ENCODE measurements around the gene HK2.
A peak's percentile ranks its signal among the peaks of the same experiment; 100 is the strongest.
"Not testable (repeated sequence)": the region's sequence is repeated elsewhere in the genome, so short reads cannot be mapped to it uniquely, and the experiment has no call there.

Gene HK2

GRCh38 chr2:74833418-74834233, at the start of gene HK2:
Gene HK2, plus strand, starts transcription at chr2:74834127. Its CDS starts 454 bp downstream, at chr2:74834581.
- DNase-seq (ENCODE audit: low read depth) = peak; percentile 89

GRCh38 chr2:74789271-74789670, 44.7 kb upstream of the HK2 start:
- no peak for DNase-seq (ENCODE audit: low read depth)

GRCh38 chr2:74792282-74792681, 41.6 kb upstream of the HK2 start:
- DNase-seq (ENCODE audit: low read depth) = no peak

- not testable (repeated sequence) for DNase-seq (ENCODE audit: low read depth)
These were observed 39.0 kb upstream of the HK2 start for GRCh38 chr2:74794878-74795277.

- DNase-seq (ENCODE audit: low read depth) = no peak
These were observed 27.5 kb upstream of the HK2 start for GRCh38 chr2:74806355-74806839.

GRCh38 chr2:74806920-74807319, 27.0 kb upstream of the HK2 start:
- DNase-seq (ENCODE audit: low read depth) = no peak

- no peak for DNase-seq (ENCODE audit: low read depth)
These were observed 20.9 kb upstream of the HK2 start for GRCh38 chr2:74812787-74813590.

GRCh38 chr2:74814102-74814501, 19.8 kb upstream of the HK2 start:
- no peak for DNase-seq (ENCODE audit: low read depth)

- DNase-seq (ENCODE audit: low read depth) = no peak
These were observed 18.0 kb upstream of the HK2 start for GRCh38 chr2:74815941-74816340.

GRCh38 chr2:74816540-74817303, 17.2 kb upstream of the HK2 start:
- DNase-seq (ENCODE audit: low read depth) = no peak

GRCh38 chr2:74817304-74817675, 16.6 kb upstream of the HK2 start:
- no peak for DNase-seq (ENCODE audit: low read depth)

GRCh38 chr2:74819702-74820101, 14.2 kb upstream of the HK2 start:
- no peak for DNase-seq (ENCODE audit: low read depth)

GRCh38 chr2:74821177-74822126, 12.5 kb upstream of the HK2 start:
- DNase-seq (ENCODE audit: low read depth) = no peak

GRCh38 chr2:74822771-74823566, 11.0 kb upstream of the HK2 start:
- no peak for DNase-seq (ENCODE audit: low read depth)

- no peak for DNase-seq (ENCODE audit: low read depth)
These were observed 9.2 kb upstream of the HK2 start for GRCh38 chr2:74824679-74825078.

GRCh38 chr2:74828543-74828942, 5.4 kb upstream of the HK2 start:
- DNase-seq (ENCODE audit: low read depth) = no peak

GRCh38 chr2:74831693-74832530, 2.0 kb upstream of the HK2 start:
- no peak for DNase-seq (ENCODE audit: low read depth)

GRCh38 chr2:74834234-74834791, 386 bp downstream of the HK2 start:
- DNase-seq (ENCODE audit: low read depth) = peak; percentile 26
